Head of caudate nucleus (tissue), 42 donors: ENCODE measurements around the gene SLC28A3.
"Not testable (repeated sequence)": the region's sequence is repeated elsewhere in the genome, so short reads cannot be mapped to it uniquely, and the experiment has no call there.

Experiments used
- DNase-seq, 42 donors: peaks; one replicate each; pipeline versions ENCODE4 v3.0.0 to v3.0.0-alpha.2; 2020 to 2021; ENCODE audit warnings: mixed read lengths in 7 of 42
- intact Hi-C: fragments of 100-400 bp; cut with DNase I; formaldehyde crosslinking; loops from one replicate; pipeline ENCODE4 v1.15.0; 2022

The SLC28A3 gene, protein sequence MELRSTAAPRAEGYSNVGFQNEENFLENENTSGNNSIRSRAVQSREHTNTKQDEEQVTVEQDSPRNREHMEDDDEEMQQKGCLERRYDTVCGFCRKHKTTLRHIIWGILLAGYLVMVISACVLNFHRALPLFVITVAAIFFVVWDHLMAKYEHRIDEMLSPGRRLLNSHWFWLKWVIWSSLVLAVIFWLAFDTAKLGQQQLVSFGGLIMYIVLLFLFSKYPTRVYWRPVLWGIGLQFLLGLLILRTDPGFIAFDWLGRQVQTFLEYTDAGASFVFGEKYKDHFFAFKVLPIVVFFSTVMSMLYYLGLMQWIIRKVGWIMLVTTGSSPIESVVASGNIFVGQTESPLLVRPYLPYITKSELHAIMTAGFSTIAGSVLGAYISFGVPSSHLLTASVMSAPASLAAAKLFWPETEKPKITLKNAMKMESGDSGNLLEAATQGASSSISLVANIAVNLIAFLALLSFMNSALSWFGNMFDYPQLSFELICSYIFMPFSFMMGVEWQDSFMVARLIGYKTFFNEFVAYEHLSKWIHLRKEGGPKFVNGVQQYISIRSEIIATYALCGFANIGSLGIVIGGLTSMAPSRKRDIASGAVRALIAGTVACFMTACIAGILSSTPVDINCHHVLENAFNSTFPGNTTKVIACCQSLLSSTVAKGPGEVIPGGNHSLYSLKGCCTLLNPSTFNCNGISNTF

DNA sequence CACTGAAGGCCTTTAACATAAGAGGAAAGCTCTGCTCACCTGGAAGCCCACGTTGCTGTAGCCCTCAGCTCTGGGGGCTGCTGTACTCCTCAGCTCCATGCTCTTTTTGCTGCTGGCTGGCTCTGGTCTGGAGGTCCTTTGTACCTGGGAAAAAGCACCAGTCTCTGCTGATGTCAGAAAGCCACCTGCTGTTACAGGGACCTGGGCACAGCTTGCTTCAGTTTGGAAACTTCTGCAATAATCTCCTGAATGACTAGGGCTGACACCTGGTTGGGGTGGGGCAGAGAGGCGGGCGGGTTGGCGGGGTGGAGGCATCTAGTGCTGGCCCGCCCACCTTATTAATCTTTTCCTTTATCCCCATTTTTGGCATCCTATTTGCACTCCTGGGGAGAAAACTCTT lies at the start of gene SLC28A3:
Gene SLC28A3, minus strand, starts transcription at position 224 of the 400 bp plus-strand sequence. Its CDS starts 125 bp downstream, at position 99.
- intact Hi-C loops, result no loop called here
- peak in 1 of 42 donors; percentile 23 for DNase-seq

DNA sequence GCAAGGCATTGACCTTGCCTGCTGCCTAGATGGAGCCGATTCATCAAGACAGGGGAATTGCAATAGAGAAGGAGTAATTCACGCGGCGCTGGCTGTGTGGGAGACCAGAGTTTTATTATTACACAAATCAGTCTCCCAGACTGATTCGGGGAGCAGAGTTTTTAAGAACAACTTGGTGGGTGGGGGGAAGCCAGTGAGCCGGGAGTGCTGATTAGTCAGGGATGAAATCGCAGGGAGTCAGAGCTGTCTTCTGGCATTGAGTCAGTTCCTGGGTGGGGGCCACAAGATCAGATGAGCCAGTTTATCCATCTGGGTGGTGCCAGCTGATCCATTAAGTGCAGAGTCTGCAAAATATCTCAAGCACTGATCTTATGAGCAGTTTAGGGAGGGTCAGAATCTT lies 49.7 kb upstream of the SLC28A3 start:
- intact Hi-C loops, result loop anchor here (10.0 kb wide), 2 partner anchors 275 to 565 kb away; partner anchors contain the start of gene NTRK2
- peak in 29 of 42 donors; percentile 2 to 69 (median 25) for DNase-seq

DNA sequence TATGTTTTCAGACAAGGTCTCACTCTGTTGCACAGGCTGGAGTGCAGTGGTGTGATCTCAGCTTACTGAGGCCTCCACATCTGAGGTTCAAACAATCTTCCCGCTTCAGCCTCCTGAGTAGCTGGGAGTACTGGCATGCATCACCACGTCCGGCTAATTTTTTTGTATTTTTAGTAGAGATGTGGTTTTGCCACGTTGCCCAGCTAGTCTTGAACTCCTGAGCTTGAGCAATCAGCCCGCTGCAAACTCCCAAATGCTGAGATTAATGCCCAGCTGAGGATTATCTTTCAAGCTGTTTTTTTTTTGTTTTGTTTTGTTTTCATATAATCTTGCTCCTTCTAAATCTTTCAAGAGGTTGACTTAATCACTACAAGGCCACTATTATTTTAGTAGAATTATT lies 47.3 kb upstream of the SLC28A3 start:
- no peak for DNase-seq
- intact Hi-C loops, result no loop called here

DNA sequence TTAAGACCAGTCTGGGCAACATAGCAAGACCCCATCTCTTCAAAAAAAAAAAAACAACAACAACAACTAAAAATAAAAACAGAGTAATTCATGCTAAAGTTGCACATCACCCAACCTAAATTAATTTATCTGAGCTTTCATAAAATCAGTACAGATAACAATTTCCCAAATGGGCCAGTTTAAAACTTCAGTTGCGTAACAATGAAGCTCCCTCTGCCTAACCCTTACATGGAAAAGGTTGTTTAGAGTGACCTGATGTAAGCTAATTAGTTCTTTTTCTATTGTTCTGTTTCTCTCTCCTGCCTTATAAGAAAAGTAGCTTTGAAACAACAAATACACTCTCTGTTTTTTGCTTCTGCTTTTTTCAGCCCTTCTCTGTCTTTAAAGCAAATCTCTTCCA lies 46.2 kb upstream of the SLC28A3 start:
- no peak for DNase-seq
- intact Hi-C loops, result no loop called here

DNA sequence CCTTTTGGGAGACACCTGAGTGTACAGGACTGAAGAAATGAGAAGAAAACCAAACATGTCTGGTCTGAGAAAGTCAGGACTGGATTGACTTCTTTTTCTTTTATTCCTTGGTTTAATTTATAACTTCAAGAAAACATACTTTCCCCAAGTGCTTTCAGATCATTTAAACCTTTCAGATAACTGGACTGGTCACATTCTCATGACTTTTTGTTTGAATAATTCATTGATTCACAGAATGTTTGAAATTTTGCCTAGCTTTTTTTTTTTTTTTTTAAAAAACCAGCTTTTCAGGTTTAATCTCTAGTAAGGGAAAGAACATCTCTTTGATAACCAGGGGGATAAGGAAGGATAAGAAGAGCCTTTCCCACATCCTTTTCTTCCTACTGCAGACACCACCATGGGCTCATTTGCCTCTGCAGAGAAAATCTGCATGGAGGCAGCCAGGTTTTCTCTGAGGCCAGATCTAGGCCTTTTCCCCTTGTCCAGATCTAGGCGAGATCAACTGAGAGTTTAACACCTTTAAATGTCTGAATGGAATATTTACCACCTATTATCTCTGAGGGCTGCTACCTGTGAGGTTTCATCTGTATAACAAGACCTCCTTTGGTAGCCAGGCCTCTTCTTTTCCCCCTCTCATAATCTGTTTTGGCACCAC lies 45.0 kb upstream of the SLC28A3 start:
- no peak for DNase-seq
- intact Hi-C loops, result no loop called here

DNA sequence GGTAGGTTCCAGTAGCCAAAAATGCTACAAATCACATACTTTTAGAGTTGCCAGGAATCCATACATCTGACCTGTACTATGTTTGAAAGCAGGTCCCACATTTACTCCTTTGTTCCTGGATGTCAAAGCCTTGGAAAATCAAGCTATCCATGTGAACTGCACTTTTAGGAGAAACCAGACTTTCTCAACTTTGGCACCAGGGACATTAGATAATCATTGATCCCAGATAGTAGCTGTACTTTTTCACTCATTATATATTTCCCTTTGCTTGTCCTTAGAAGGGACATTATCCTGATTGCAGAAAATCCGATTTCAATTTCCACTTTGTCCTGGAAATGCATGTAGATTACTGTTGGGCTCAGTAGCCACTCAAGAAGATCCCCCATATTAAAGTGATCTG lies 44.1 kb upstream of the SLC28A3 start:
- intact Hi-C loops, result no loop called here

DNA sequence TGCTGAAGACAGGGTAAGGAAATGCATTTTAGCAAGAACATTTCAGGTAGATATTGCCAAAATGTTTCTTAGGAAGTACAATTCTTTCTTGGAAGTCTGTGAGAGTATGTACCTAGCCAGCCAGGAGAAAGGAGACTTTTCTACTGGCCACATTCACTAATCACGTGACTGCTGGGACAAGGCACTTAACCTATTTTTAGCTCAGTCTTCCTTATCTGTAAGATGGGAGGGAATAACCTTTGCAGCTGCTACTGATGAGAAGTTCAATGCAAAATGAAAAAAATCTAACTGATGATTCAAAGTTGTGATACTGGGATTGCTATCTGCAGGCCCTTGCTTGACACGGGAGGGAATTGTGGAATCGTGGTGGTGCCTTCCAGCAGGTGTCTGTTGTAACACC lies 42.6 kb upstream of the SLC28A3 start:
- intact Hi-C loops, result no loop called here
- DNase-seq, result no peak

More for the DNA sequence above, 44.1 kb upstream of the SLC28A3 start:
- DNase-seq, result no peak

DNA sequence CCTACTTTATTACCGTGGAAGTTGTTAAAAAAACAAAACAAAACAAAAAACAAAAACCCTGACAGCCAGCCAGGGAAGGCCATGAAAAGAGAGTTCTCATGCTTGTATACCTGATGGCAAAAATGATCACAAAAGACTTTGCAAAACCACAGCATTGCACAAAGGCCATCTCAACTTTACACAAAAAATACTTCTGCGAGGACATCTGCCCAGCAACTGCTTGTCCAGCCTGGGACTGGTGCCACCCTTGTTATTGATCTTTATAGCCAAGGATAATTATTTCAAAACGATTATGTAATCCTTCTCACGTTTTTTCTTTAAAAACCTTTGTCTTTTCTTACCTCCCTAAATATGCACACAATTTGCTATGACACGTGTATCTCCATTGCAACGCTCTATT lies 42.2 kb upstream of the SLC28A3 start:
- intact Hi-C loops, result no loop called here
- DNase-seq, result no peak

DNA sequence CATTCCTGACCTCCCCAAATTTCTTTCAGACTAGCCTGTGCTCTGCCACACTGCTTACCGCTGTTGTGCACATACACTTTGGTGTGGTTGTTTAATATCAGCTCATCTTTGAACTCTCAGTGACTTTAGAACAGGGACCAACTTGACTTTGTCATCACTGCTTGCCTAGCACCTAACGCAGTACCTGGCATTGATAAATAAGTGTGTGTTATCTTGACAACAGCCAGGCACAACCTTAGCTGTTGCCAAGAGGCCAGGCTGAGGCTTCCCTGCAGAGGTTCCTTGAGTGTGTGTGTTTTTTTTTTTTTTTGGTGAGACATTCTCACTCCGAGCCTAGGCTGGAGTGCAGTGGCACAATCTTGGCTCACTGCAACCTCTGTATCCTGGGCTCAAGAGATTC lies 41.0 kb upstream of the SLC28A3 start:
- intact Hi-C loops, result no loop called here
- DNase-seq, result no peak

DNA sequence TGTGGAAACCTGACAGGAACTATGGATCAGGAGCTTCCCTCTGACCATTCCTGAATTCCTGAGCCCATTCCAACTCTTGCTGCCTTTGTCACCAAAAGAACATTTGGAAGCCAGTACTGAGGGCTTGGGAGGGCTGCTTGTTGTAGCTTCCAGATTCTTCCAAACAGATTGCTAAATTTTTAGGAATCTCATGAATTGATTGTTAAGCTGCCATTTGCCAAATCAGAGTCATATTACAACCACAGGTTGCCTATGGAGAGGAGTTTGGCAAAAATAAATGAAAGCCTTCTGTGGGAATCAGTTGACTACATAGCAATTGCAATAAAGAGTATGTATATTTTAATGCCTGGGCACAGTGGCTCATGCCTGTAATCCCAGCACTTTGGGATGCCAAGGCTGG lies 39.2 kb upstream of the SLC28A3 start:
- intact Hi-C loops, result no loop called here
- DNase-seq, result no peak

DNA sequence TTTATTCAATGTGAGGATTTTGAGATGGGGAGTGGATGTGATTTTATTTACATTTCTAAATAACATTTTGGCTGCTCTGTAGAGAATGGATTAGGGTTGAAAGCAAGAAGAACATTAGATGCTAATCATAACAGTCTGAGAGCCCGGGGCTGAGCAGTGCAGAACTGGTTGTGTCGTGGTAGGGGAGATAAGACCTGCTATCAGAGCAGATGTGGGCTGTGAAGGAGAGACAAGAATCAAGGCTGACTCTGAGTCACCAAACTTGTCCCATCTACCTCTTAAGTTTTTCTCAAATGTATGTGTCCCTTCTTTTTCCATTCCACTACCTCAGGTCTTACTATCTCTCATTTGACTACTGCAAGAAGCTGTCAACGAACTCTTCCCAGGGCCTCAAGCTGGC lies 35.4 kb upstream of the SLC28A3 start:
- DNase-seq, result no peak
- intact Hi-C loops, result no loop called here

DNA sequence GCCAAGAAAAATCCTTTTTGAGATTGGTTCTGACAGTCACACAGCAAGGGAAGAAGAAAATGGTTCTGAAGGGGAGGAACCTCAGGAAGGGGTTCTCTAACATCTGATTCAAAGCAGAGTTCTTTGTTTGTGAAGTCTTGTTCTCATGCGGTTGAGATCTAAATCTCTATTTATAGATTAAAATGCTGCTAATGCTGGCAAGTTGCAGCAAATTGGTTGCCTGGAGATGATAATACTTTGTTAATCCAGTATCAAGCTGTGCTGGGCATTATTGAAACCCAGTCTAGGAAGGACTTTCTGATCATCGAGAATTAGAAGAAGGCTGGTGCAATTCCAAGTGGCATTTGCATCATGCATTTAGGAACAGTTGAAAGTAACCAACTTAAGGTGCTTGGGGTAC lies 34.0 kb upstream of the SLC28A3 start:
- no peak for DNase-seq
- intact Hi-C loops, result no loop called here

DNA sequence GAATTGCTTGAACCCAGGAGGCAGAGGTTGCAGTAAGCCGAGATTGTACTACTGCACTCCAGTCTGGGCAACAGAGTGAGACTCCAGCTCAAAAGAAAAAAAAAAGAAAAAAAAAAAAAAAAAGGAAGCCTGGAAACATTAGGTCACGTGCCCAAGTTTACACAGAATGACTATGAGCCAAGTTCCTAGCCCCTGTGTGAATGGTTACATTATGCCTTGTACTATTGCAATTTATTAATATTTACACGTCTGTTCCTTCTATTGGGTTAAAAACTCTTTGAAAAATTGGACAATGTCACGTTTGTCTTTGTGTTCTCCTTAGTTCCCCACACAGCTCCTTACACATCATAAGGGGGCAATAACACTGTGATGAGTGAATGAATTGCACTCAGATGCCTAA lies 33.5 kb upstream of the SLC28A3 start:
- no peak for DNase-seq
- intact Hi-C loops, result no loop called here

DNA sequence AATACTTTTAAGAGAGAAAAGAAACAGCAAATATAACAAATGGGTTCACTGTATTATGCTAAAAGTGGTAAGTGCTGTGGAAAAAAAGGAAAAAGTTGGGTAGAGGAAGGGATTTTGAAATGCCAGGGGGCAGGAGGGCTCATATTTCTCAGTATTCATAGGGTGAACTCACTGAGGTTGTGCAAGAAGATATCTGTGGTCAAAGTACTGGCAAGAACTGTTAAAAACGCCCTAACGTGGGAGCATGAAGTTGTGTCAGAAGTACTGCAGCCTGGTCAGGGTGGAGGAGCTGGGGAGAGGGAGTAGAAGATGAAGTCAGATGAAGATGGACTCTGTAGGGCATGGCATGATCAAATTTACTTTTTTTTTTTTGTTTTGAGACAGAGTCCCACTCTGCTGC lies 31.2 kb upstream of the SLC28A3 start:
- no peak for DNase-seq
- intact Hi-C loops, result no loop called here

DNA sequence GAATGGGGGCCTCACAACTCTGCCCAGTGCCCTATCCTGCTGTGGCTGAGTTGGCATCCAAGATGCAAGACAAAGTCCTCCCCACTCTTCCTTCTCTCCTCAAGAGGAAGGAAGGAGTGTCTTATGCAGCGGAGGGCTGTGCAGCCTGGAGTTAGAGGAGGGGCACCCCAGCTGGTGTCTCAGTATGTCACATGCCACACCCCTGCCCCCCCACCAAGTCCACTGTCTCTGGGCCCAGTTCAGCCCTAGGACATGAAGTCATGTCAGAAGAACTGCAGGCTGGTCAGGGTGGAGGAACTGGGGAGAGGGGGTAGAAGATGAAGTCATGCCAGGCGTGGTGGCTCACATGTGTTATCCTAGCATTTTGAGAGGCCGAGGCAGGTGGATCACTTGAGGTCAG lies 28.0 kb upstream of the SLC28A3 start:
- intact Hi-C loops, result no loop called here
- DNase-seq, result no peak

DNA sequence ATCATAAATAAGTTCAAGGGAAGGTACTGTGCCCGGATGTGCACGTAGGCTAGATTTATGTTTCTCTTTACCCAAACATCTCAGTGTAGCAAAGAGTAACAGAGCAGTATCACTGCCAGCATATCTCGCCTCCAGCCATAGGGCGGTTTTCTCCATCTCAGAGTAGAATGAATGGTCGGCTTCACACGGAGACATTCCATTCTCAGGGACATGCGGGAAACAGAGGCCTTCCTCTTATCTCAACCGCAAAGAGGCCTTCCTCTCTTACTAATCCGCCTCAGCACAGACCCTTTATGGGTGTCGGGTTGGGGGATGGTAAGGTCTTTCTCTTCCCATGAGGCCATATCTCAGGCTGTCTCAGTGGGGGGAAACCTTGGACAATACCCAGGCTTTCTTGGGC lies 27.2 kb upstream of the SLC28A3 start:
- DNase-seq, intact Hi-C loops: not testable (repeated sequence)

DNA sequence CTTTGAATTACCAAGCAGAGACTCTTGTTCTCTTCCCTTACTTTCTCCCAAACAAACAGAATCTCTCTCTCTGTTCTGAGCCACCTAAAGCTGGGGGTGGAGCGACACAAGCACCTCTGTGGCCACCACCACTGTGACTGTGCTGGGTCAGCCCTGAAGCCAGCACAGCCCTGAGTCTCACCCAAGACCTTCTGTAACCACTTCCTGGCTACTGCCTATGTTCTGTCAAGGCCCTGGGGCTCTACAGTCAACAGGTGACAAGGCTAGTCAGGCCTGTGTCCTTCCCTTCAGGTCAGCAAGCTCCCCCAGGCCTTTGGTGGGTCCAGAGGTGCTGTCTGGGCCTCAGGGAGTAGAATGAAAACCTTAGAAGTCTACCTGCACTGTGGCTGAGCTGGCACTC lies 26.1 kb upstream of the SLC28A3 start:
- no peak for DNase-seq
- intact Hi-C loops, result no loop called here

DNA sequence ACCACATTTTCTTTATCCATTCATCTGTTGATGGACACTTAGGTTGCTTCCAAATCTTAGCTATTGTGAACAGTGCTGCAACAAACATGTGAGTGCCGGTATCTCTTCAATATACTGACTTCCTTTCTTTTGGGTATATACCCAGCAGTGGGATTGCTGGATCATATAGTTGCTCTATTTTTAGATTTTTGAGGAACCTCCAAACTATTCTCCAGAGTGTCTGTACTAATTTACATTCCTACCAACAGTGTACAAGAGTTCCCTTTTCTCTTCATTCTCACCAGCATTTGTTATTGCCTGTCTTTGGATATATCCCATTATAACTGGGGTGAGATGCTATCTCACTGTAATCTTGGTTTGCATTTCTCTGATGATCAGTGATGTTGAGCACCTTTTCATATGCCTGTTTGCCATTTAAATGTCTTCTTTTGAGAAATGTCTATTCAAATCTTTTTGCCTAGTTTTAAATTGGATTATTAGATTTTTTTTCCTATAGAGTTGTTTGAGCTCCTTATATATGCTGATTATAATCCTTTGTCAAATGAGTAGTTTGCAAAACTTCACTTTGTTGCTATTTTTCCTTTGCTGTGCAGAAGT lies 24.4 kb upstream of the SLC28A3 start:
- DNase-seq, intact Hi-C loops: not testable (repeated sequence)

DNA sequence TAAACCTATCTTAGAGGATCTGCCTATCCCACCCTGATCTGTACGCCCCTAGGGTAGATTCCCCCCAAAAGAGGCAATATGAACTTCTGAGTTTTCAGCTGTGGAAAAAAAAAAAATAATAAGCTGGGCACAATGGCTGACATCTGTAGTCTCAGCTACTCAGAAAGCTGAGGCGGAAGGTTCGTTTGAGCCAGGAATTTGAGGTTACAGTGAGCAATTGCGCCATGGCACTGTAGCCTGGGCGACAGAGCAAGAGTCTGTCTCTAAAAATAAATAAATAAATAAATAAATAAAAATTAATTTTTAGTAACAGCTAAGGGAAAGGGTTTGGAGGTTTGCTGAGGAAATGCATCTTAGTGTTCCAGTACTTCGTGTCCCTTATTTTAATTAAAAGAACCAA lies 21.1 kb upstream of the SLC28A3 start:
- intact Hi-C loops, result no loop called here
- no peak for DNase-seq

DNA sequence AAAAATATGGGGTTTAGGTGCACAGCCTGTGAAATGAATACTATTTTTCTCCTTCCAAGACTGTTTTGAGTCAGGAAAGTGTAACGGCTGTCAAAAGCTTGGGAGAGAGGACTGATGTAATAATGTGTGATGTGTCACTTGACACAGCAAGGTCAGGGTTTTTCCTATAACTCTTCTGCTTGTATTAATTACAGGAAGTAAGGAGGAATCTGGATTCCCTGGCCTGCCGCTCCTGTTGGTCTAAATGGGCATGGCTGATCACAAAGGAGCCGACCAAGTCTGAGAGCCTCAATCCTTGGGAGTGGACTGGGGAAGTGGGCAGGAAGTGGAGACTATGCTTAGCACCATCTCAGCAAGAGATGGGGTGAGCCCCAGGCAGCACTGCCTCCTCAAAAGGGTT lies 16.7 kb upstream of the SLC28A3 start:
- intact Hi-C loops, result no loop called here
- no peak for DNase-seq
